ENCODE results near the gene SMAD6. TPM values are rescaled to one million over a fixed set of nuclear protein-coding genes. Genes with fewer than 3 reads are reported as not detected.

Gene SMAD6
- total RNA-seq, 1 donor: 27.2 TPM

GRCh38 chr15:66822576-66822975 is 120.5 kb downstream of the SMAD6 start:
- no peak overlapping the region for H3K4me3 ChIP-seq (ENCODE audit: low read depth, low read length)
- no peak for TF ChIP-seq CTCF (IDR thresholded peaks at IDR 0.05; ENCODE audit: insufficient read depth, low read length)
- no peak for DNase-seq (ENCODE audit: low read depth)

GRCh38 chr15:66823601-66824000 is 121.6 kb downstream of the SMAD6 start:
- H3K4me3 ChIP-seq (ENCODE audit: low read depth, low read length): no peak overlapping the region
- no peak for DNase-seq (ENCODE audit: low read depth)
- TF ChIP-seq CTCF (IDR thresholded peaks at IDR 0.05; ENCODE audit: insufficient read depth, low read length): no peak

GRCh38 chr15:66824424-66824823 is 122.4 kb downstream of the SMAD6 start:
- no peak overlapping the region for H3K4me3 ChIP-seq (ENCODE audit: low read depth, low read length)
- DNase-seq (ENCODE audit: low read depth): no peak
- TF ChIP-seq CTCF (IDR thresholded peaks at IDR 0.05; ENCODE audit: insufficient read depth, low read length): no peak

GRCh38 chr15:66825139-66825538 is 123.1 kb downstream of the SMAD6 start:
- DNase-seq (ENCODE audit: low read depth): no peak
- no peak overlapping the region for H3K4me3 ChIP-seq (ENCODE audit: low read depth, low read length)
- TF ChIP-seq CTCF (IDR thresholded peaks at IDR 0.05; ENCODE audit: insufficient read depth, low read length): no peak

DNA sequence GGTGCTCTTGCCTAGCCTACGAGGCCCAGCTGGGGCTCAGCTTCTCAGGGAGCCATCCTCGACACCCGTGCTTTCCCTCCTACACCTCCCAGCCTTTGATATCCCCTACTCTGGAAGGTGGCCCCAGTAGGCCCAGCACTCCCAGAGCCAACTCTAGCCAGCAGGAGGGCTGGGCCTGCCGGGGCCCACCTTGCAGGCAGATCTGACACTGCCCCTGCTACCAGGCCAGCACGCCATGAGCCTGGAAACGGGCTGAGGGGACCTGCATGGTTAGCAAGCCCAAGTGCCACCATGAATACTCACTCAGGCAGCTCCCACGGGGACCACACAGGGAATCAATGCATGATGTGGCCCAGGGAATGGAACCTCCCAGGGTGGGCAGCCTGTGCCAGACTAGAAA is 123.7 kb downstream of the SMAD6 start:
- no peak for DNase-seq (ENCODE audit: low read depth)
- no peak for TF ChIP-seq CTCF (IDR thresholded peaks at IDR 0.05; ENCODE audit: insufficient read depth, low read length)
- H3K4me3 ChIP-seq (ENCODE audit: low read depth, low read length): no peak overlapping the region

GRCh38 chr15:66826507-66826906 is 124.5 kb downstream of the SMAD6 start:
- no peak for DNase-seq (ENCODE audit: low read depth)
- TF ChIP-seq CTCF (IDR thresholded peaks at IDR 0.05; ENCODE audit: insufficient read depth, low read length): no peak
- H3K4me3 ChIP-seq (ENCODE audit: low read depth, low read length): no peak overlapping the region

GRCh38 chr15:66827039-66827697 is 125.1 kb downstream of the SMAD6 start:
- no peak for DNase-seq (ENCODE audit: low read depth)
- no peak for TF ChIP-seq CTCF (IDR thresholded peaks at IDR 0.05; ENCODE audit: insufficient read depth, low read length)
- no peak overlapping the region for H3K4me3 ChIP-seq (ENCODE audit: low read depth, low read length)
